Natural killer cell (primary cell): ENCODE measurements around the gene RAVER2. TPM values are rescaled to one million over a fixed set of nuclear protein-coding genes. Genes with fewer than 3 reads are reported as not detected.

ENCODE experiments used
- ATAC-seq, 3 donors: fragments of 150-1000 bp in 2 of 3; fragments of 200-7000 bp in 1 of 3; cut with Tn5 transposase; 1 replicate in 1 of 3; 2 replicates in 2 of 3; pipeline ENCODE4 v1.10.0; 2021; ENCODE audit warnings: mild to moderate bottlenecking in 2 of 3, moderate library complexity in 2 of 3
- DNase-seq, 2 donors: peaks; one replicate each; pipeline versions ENCODE4 v3.0.0 to v3.0.0-alpha.2; 2013 to 2021; ENCODE audit warnings: mixed read lengths in 1 of 2
- H3K27ac ChIP-seq: one replicate; pipeline ENCODE4 v1.5.1; 2013; ENCODE audit warnings: mild to moderate bottlenecking, low read length
- H3K27me3 ChIP-seq: one replicate; pipeline ENCODE4 v1.6.1; 2013; ENCODE audit warnings: low read length; ENCODE audit not compliant: control insufficient read depth, insufficient read depth
- H3K36me3 ChIP-seq: one replicate; pipeline ENCODE4 v1.6.1; 2013; ENCODE audit warnings: low read length; ENCODE audit not compliant: control insufficient read depth, insufficient read depth
- H3K4me1 ChIP-seq: one replicate; pipeline ENCODE4 v1.6.1; 2013; ENCODE audit warnings: low read length; ENCODE audit not compliant: control insufficient read depth, insufficient read depth
- H3K4me3 ChIP-seq: one replicate; pipeline ENCODE4 v1.5.1; 2013; ENCODE audit warnings: low read length
- H3K9me3 ChIP-seq: one replicate; pipeline ENCODE4 v1.6.1; 2013; ENCODE audit warnings: low read length; ENCODE audit not compliant: control insufficient read depth, insufficient read depth
- H3K27ac Mint-ChIP-seq, 2 donors: one replicate each; pipeline ENCODE4 v1.8.0; 2022; ENCODE audit warnings: mild to moderate bottlenecking in 2 of 2, mixed read lengths in 2 of 2, moderate library complexity in 1 of 2
- H3K27me3 Mint-ChIP-seq, 2 donors: one replicate each; pipeline ENCODE4 v1.8.0; 2022; ENCODE audit warnings: low read depth in 2 of 2, mixed read lengths in 2 of 2
- H3K36me3 Mint-ChIP-seq: one replicate; pipeline ENCODE4 v1.8.0; 2022; ENCODE audit warnings: mixed read lengths
- H3K4me1 Mint-ChIP-seq, 2 donors: one replicate each; pipeline ENCODE4 v1.8.0; 2022; ENCODE audit warnings: mixed read lengths in 2 of 2
- H3K4me3 Mint-ChIP-seq: one replicate; pipeline ENCODE4 v1.8.0; 2022; ENCODE audit warnings: mild to moderate bottlenecking, moderate library complexity, mixed read lengths
- H3K9me3 Mint-ChIP-seq, 2 donors: one replicate each; pipeline ENCODE4 v1.8.0; 2022; ENCODE audit warnings: mixed read lengths in 2 of 2
- WGBS: methylation state at CpG from one replicate; pipeline ENCODE4 v1.1.7; 2013; ENCODE audit warnings: missing lambda C conversion rate; ENCODE audit not compliant: insufficient coverage; 5-methylcytosine and 5-hydroxymethylcytosine counted together
- intact Hi-C: fragments of 100-400 bp; cut with micrococcal nuclease; formaldehyde crosslinking; loops from one replicate; pipeline ENCODE4 v1.14.2; 2022
- total RNA-seq, 4 donors: library from RNA; stranded (reverse); fragments of 120-200 nt in 1 of 4; gene quantifications; one replicate each; pipeline versions ENCODE4 v1.2.3 to v1.2.4, GENCODE V29; 2013 to 2022
- TF ChIP-seq, protein P1 (sequence below): fragments of 200-600 bp; IDR thresholded peaks from one replicate; pipeline ENCODE4 v1.8.0; 2022; ENCODE audit warnings: antibody characterized with exemption

The RAVER2 gene
- total RNA-seq, 3 donors from 2014 or later (not counting 1 experiment from before 2014, with no cell fraction given) = 0.82 to 1.4 (median 1.2) TPM

DNA sequence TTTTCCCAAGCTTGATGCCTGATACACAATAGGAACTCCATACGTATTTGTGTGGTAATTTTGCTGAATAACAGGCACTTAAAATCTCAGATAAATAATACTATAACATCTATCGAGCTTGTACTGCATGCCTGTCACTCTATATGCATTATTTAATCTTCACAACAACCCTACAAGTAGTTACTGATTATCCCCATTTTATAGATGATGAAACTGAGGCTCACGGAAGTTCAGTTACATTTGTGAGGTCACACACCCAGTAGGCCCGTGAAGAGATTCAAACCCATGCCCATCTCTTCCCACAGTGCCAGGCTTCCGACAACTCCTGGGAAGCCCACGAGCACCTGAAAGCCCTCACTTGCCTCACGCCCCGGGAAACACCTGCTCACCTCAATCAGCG is 98.8 kb downstream of the RAVER2 start:
- DNase-seq (no peak), ATAC-seq (no peak)
- H3K36me3 ChIP-seq = peaks cover 94% of the 10 kb centered on the region
- TF ChIP-seq, protein P1, sequence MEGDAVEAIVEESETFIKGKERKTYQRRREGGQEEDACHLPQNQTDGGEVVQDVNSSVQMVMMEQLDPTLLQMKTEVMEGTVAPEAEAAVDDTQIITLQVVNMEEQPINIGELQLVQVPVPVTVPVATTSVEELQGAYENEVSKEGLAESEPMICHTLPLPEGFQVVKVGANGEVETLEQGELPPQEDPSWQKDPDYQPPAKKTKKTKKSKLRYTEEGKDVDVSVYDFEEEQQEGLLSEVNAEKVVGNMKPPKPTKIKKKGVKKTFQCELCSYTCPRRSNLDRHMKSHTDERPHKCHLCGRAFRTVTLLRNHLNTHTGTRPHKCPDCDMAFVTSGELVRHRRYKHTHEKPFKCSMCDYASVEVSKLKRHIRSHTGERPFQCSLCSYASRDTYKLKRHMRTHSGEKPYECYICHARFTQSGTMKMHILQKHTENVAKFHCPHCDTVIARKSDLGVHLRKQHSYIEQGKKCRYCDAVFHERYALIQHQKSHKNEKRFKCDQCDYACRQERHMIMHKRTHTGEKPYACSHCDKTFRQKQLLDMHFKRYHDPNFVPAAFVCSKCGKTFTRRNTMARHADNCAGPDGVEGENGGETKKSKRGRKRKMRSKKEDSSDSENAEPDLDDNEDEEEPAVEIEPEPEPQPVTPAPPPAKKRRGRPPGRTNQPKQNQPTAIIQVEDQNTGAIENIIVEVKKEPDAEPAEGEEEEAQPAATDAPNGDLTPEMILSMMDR = no peak
- no peaks in the 10 kb centered on the region for H3K9me3 ChIP-seq
- H3K4me3 ChIP-seq = no peak overlapping the region
- peak overlapping the region in 1 of 2 donors; percentile 70 for H3K27ac Mint-ChIP-seq
- H3K4me3 Mint-ChIP-seq = no peak overlapping the region
- H3K27ac ChIP-seq = no peak overlapping the region
- H3K27me3 ChIP-seq = no peaks in the 10 kb centered on the region
- peaks cover 0 to 6% of the 10 kb centered on the region in 2 donors for H3K4me1 Mint-ChIP-seq
- no peaks in the 10 kb centered on the region for H3K27me3 Mint-ChIP-seq
- H3K36me3 Mint-ChIP-seq = peaks cover 14% of the 10 kb centered on the region
- intact Hi-C loops = no loop called here
- H3K9me3 Mint-ChIP-seq = no peaks in the 10 kb centered on the region
- WGBS = 95% methylated on average over 8 of the region's 9 CpGs
- no peaks in the 10 kb centered on the region for H3K4me1 ChIP-seq

DNA sequence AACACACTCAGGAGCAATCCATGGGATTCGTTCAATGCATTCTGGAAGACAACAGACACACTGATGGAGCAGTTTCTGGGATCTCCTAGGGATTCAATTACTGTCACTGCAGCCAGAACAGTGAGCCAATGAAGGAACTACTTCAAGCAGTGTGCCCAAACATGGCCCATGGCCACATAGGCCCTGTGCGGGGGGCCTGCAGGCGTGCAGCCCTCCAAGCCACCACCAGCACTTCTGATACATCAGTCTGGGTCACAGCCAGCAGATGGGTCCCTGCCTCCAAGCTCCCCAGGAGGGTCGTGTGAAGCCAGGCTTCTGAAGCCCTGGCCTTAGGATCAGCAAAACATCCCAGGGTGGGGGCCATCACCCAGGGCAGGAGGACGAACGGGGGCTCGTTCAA is 99.3 kb downstream of the RAVER2 start:
- intact Hi-C loops = no loop called here
- peaks cover 98% of the 10 kb centered on the region for H3K36me3 ChIP-seq
- TF ChIP-seq, protein P1 = no peak
- H3K9me3 Mint-ChIP-seq = no peaks in the 10 kb centered on the region
- ATAC-seq (no peak), DNase-seq (no peak)
- no peak overlapping the region for H3K27ac ChIP-seq
- H3K4me1 Mint-ChIP-seq = peaks cover 0 to 8% of the 10 kb centered on the region in 2 donors
- H3K27ac Mint-ChIP-seq = peak overlapping the region; percentile 70 to 72
- H3K4me3 ChIP-seq = no peak overlapping the region
- peaks cover 14% of the 10 kb centered on the region for H3K36me3 Mint-ChIP-seq
- no peaks in the 10 kb centered on the region for H3K27me3 Mint-ChIP-seq
- no peaks in the 10 kb centered on the region for H3K9me3 ChIP-seq
- no peaks in the 10 kb centered on the region for H3K4me1 ChIP-seq
- H3K4me3 Mint-ChIP-seq = no peak overlapping the region
- no peaks in the 10 kb centered on the region for H3K27me3 ChIP-seq
- WGBS = 97% methylated on average over 7 of the region's 7 CpGs

DNA sequence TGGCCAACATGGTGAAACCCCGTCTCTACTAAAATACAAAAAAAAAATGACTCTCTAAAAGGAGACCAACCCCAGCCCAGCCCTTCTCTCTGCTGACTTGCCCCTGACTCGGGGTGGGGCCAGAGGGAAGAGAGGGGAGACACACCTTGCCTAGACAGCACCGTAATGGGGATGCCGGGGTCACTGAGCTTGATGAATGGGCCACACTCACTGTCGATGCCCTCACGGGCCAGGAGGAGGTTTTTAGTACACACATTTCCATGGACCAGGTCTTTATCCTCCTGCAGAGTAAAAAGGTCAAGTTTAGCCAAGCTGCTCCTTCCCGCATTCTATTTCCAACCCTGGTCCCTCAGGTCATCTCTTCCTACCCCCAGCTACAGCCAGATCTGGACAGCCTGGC is 99.7 kb downstream of the RAVER2 start:
- H3K36me3 Mint-ChIP-seq = peaks cover 14% of the 10 kb centered on the region
- H3K4me3 ChIP-seq = no peak overlapping the region
- peaks cover 98% of the 10 kb centered on the region for H3K36me3 ChIP-seq
- H3K27ac Mint-ChIP-seq = peak overlapping the region; percentile 70 to 72
- H3K4me1 ChIP-seq = no peaks in the 10 kb centered on the region
- no peak overlapping the region for H3K27ac ChIP-seq
- intact Hi-C loops = no loop called here
- TF ChIP-seq, protein P1 = no peak
- no peaks in the 10 kb centered on the region for H3K9me3 ChIP-seq
- H3K27me3 ChIP-seq = no peaks in the 10 kb centered on the region
- no peaks in the 10 kb centered on the region for H3K27me3 Mint-ChIP-seq
- no peaks in the 10 kb centered on the region for H3K9me3 Mint-ChIP-seq
- no peak for ATAC-seq
- DNase-seq = no peak
- no peak overlapping the region for H3K4me3 Mint-ChIP-seq
- WGBS = 91% methylated on average over 7 of the region's 7 CpGs
- H3K4me1 Mint-ChIP-seq = peaks cover 0 to 13% of the 10 kb centered on the region in 2 donors

DNA sequence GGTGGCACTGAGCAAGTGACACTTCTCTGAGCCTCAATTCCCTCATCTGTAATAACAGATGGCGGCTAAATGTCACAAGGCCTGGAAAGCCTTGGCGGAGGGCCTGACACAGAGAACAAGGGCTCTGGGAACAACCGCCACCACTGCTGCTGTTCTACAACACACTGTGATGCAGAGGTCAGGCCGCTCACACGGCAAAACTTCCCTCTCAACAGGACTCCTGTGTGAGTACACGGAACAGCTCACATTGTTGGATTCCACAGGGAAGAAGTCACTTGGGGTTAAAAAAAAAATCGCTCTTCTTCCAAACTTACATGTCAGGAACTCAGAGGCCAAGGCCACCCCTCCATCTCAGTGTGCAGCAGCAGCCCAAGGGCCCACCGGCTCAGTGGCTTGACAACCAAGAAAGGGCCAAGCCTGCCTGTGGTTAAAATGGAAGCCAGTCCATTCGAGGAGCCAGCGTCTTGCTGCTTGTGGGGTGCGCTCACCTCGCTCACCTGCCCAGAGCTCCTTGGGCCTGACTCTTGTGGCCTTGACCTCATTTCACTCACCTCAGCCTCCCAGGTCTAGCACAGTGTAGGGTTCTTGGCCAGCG is 101.1 kb downstream of the RAVER2 start:
- Histone ChIP-seq H3K9me3 (no peaks in the 10 kb centered on the region), H3K27ac (no peak overlapping the region), H3K36me3 (peaks cover 98% of the 10 kb centered on the region), H3K27me3 (no peaks in the 10 kb centered on the region), H3K4me1 (peaks cover 7% of the 10 kb centered on the region), H3K4me3 (no peak overlapping the region)
- no peaks in the 10 kb centered on the region for H3K9me3 Mint-ChIP-seq
- H3K27me3 Mint-ChIP-seq = no peaks in the 10 kb centered on the region
- intact Hi-C loops = no loop called here
- peak overlapping the region; percentile 70 to 77 for H3K27ac Mint-ChIP-seq
- H3K4me1 Mint-ChIP-seq = peaks cover 9 to 24% of the 10 kb centered on the region in 2 donors
- 95% methylated on average over 13 of the region's 13 CpGs for WGBS
- ATAC-seq (no peak), DNase-seq (no peak)
- TF ChIP-seq, protein P1 = no peak
- H3K4me3 Mint-ChIP-seq = no peak overlapping the region
- H3K36me3 Mint-ChIP-seq = peaks cover 10% of the 10 kb centered on the region
